GM23338 (cell line): ENCODE data around the gene CRYZ. TPM values are rescaled to one million over a fixed set of nuclear protein-coding genes. Genes with fewer than 3 reads are reported as not detected.

Source experiments
- ATAC-seq: fragments of 200-7000 bp; cut with Tn5 transposase; 3 replicates; pipeline ENCODE4 v1.9.1; 2020
- DNase-seq: peaks from one replicate; pipeline ENCODE4 v3.0.0-alpha.2; 2015; ENCODE audit warnings: low spot score
- H2AFZ ChIP-seq: fragments of 200-600 bp; sonication (generic); 2 replicates; pipeline ENCODE4 v1.8.0; 2016; ENCODE audit warnings: antibody characterized with exemption, mild to moderate bottlenecking, moderate library complexity
- H3F3A ChIP-seq: fragments of 200-600 bp; sonication (generic); replicated peaks from 2 replicates; pipeline ENCODE4 v1.8.0; 2017; ENCODE audit warnings: antibody characterized with exemption, mixed run types, low read depth
- H3K27ac ChIP-seq: fragments of 200-600 bp; sonication (generic); 2 replicates; pipeline ENCODE4 v1.6.1; 2016; ENCODE audit warnings: low read depth
- H3K27me3 ChIP-seq: fragments of 200-600 bp; sonication (generic); 2 replicates; pipeline ENCODE4 v1.8.0; 2016; ENCODE audit warnings: mild to moderate bottlenecking, mixed run types, moderate library complexity; ENCODE audit not compliant: insufficient read depth
- H3K36me3 ChIP-seq: fragments of 200-600 bp; sonication (generic); 2 replicates; pipeline ENCODE4 v1.8.0; 2016; ENCODE audit warnings: mild to moderate bottlenecking; ENCODE audit not compliant: insufficient read depth
- H3K4me1 ChIP-seq: fragments of 200-600 bp; sonication (generic); 2 replicates; pipeline ENCODE4 v1.8.0; 2016; ENCODE audit warnings: mild to moderate bottlenecking, moderate library complexity; ENCODE audit not compliant: insufficient read depth
- H3K4me2 ChIP-seq: fragments of 200-600 bp; sonication (generic); 2 replicates; pipeline ENCODE4 v1.7.1; 2017; ENCODE audit warnings: mixed run types
- H3K4me3 ChIP-seq: fragments of 200-600 bp; sonication (generic); 2 replicates; pipeline ENCODE4 v1.6.1; 2016; ENCODE audit warnings: mixed run types
- H3K79me2 ChIP-seq: fragments of 200-600 bp; sonication (generic); replicated peaks from 2 replicates; pipeline ENCODE4 v1.8.0; 2017; ENCODE audit warnings: mild to moderate bottlenecking; ENCODE audit not compliant: insufficient read depth
- H3K9me2 ChIP-seq: fragments of 200-600 bp; sonication (generic); 2 replicates; pipeline ENCODE4 v1.8.0; 2017; ENCODE audit not compliant: insufficient read depth
- H4K20me1 ChIP-seq: fragments of 200-600 bp; sonication (generic); replicated peaks from 2 replicates; pipeline ENCODE4 v1.8.0; 2017; ENCODE audit warnings: mild to moderate bottlenecking; ENCODE audit not compliant: insufficient read depth
- H3K27ac Mint-ChIP-seq: 2 replicates; pipeline ENCODE4 v1.8.0; 2020; ENCODE audit warnings: inconsistent platforms, mild to moderate bottlenecking, moderate library complexity, mixed read lengths
- H3K27me3 Mint-ChIP-seq: 3 replicates; pipeline ENCODE4 v1.8.0; 2022; ENCODE audit warnings: low read depth, mild to moderate bottlenecking, moderate library complexity, mixed read lengths, inconsistent platforms; ENCODE audit not compliant: insufficient read depth, poor library complexity
- H3K36me3 Mint-ChIP-seq: 3 replicates; pipeline ENCODE4 v1.8.0; 2021; ENCODE audit warnings: low read depth, mild to moderate bottlenecking, inconsistent platforms, moderate library complexity, mixed read lengths
- H3K4me1 Mint-ChIP-seq: 3 replicates; pipeline ENCODE4 v1.8.0; 2020; ENCODE audit warnings: mild to moderate bottlenecking, inconsistent platforms, mixed read lengths
- H3K4me3 Mint-ChIP-seq: 3 replicates; pipeline ENCODE4 v1.8.0; 2021; ENCODE audit warnings: moderate library complexity, mild to moderate bottlenecking, inconsistent platforms, mixed read lengths
- H3K9me3 Mint-ChIP-seq: 3 replicates; pipeline ENCODE4 v1.8.0; 2020; ENCODE audit warnings: moderate library complexity, mild to moderate bottlenecking, inconsistent platforms, mixed read lengths
- CREB1 ChIP-seq: fragments of 250-450 bp; sonication (Bioruptor Pico); IDR thresholded peaks from 2 replicates; pipeline ENCODE4 v1.5.0; 2020; ENCODE audit warnings: low read depth, mild to moderate bottlenecking, moderate library complexity
- CTCF ChIP-seq, 2 experiments: fragments of 200-600 bp in 1 of 2; sonication (generic) in 1 of 2; conservative IDR thresholded peaks; 2 replicates each; pipeline versions ENCODE4 v1.5.1 to v1.6.1; 2016 to 2017; ENCODE audit warnings: antibody characterized with exemption in 2 of 2, low read depth in 2 of 2, mild to moderate bottlenecking in 2 of 2, moderate library complexity in 1 of 2
- ETS1 ChIP-seq: IDR thresholded peaks from 2 replicates; pipeline ENCODE4 v1.6.1; 2016; ENCODE audit warnings: antibody characterized with exemption
- EZH2 ChIP-seq: fragments of 200-600 bp; sonication (generic); IDR thresholded peaks from one replicate; pipeline ENCODE4 v1.8.0; 2017; ENCODE audit warnings: antibody characterized with exemption, mild to moderate bottlenecking, low read depth; ENCODE audit not compliant: unreplicated experiment
- EZH2phosphoT487 ChIP-seq: fragments of 200-600 bp; sonication (generic); IDR thresholded peaks from one replicate; pipeline ENCODE4 v1.8.1; 2018; ENCODE audit warnings: antibody characterized with exemption; ENCODE audit not compliant: unreplicated experiment
- JUNB ChIP-seq: IDR thresholded peaks from one replicate; pipeline ENCODE4 v1.6.1; 2016; ENCODE audit warnings: antibody characterized with exemption; ENCODE audit not compliant: unreplicated experiment
- NANOG ChIP-seq: IDR thresholded peaks from 2 replicates; pipeline ENCODE4 v1.6.1; 2016; ENCODE audit warnings: antibody characterized with exemption, borderline replicate concordance
- POLR2AphosphoS5 ChIP-seq: IDR thresholded peaks from 2 replicates; pipeline ENCODE4 v1.6.1; 2016; ENCODE audit warnings: antibody characterized with exemption, low read depth
- REST ChIP-seq: IDR thresholded peaks from one replicate; pipeline ENCODE4 v1.6.1; 2018; ENCODE audit warnings: antibody characterized with exemption; ENCODE audit not compliant: unreplicated experiment
- STAT1 ChIP-seq: IDR thresholded peaks from one replicate; pipeline ENCODE4 v1.6.1; 2016; ENCODE audit warnings: antibody characterized with exemption; ENCODE audit not compliant: unreplicated experiment
- ZNF114 ChIP-seq: fragments of 250-450 bp; sonication (Bioruptor Pico); IDR thresholded peaks from 2 replicates; pipeline ENCODE4 v1.5.0; 2020; ENCODE audit warnings: mild to moderate bottlenecking, moderate library complexity
- ZNF331 ChIP-seq: fragments of 250-450 bp; sonication (Bioruptor Pico); IDR thresholded peaks from 2 replicates; pipeline ENCODE4 v1.5.0; 2020; ENCODE audit warnings: low read depth, mild to moderate bottlenecking, moderate library complexity
- ZNF462 ChIP-seq: fragments of 250-450 bp; sonication (Bioruptor Pico); IDR thresholded peaks from 2 replicates; pipeline ENCODE4 v1.5.0; 2020; ENCODE audit warnings: mild to moderate bottlenecking, moderate library complexity
- polyA plus RNA-seq: library from polyadenylated mRNA; unstranded; fragments of >200 nt; fragmentation: Nextera tagmentation; extraction: Ambion mirVana; gene quantifications from 2 replicates; pipeline ENCODE4 v1.2.1, GENCODE V29; 2016
- total RNA-seq: library from RNA; depleted of rRNA; stranded (reverse); fragments of >200 nt; shearing (Covaris generic); gene quantifications from 2 replicates; pipeline ENCODE4 v1.2.3, GENCODE V29; 2014

Gene CRYZ
- total and polyA plus RNA-seq, 2 experiments from 2014 or later = 45.7 to 57.8 TPM

GRCh38 chr1:74715806-74716205 is 17.0 kb downstream of the CRYZ start:
- H3K4me3 Mint-ChIP-seq = no peak overlapping the region
- TF ChIP-seq CREB1 (CRISPR knock-in tag) (no peak), ZNF114 (no peak), JUNB (no peak), CTCF (conservative IDR thresholded peaks at IDR 0.05; ENCODE audit: low read depth in 2 of 2) (no peak), NANOG (no peak), EZH2phosphoT487 (no peak), ETS1 (no peak), REST (no peak), ZNF331 (CRISPR knock-in tag) (no peak), STAT1 (no peak), ZNF462 (CRISPR knock-in tag) (no peak), EZH2 (no peak), POLR2AphosphoS5 (no peak)
- no peak overlapping the region for H3K27ac ChIP-seq
- H2AFZ ChIP-seq = no peak overlapping the region
- no peaks in the 10 kb centered on the region for H3F3A ChIP-seq
- no peaks in the 10 kb centered on the region for H3K27me3 ChIP-seq
- no peaks in the 10 kb centered on the region for H3K4me1 Mint-ChIP-seq
- H3K4me3 ChIP-seq = no peak overlapping the region
- H3K4me2 ChIP-seq = no peak overlapping the region
- no peaks in the 10 kb centered on the region for H3K27me3 Mint-ChIP-seq
- H3K79me2 ChIP-seq = no peaks in the 10 kb centered on the region
- peaks cover 9% of the 10 kb centered on the region; the same call in 1 of the 2 replicates for H3K4me1 ChIP-seq
- H3K36me3 ChIP-seq = 0 out of 2 replicates have a peak, but pooled peaks cover 20% of the 10 kb centered on the region
- no peaks in the 10 kb centered on the region for H3K9me2 ChIP-seq
- H3K9me3 Mint-ChIP-seq = no peaks in the 10 kb centered on the region
- DNase-seq = no peak
- ATAC-seq = no peak
- no peak overlapping the region for H3K27ac Mint-ChIP-seq
- H3K36me3 Mint-ChIP-seq = peaks cover 5% of the 10 kb centered on the region; the same call in 2 of the 3 replicates
- peaks cover 5% of the 10 kb centered on the region; the same call in 1 of the 2 replicates for H4K20me1 ChIP-seq
